Fibroblast of peridontal ligament (primary cell): ENCODE data around the gene KLLN.
A peak's percentile ranks its signal among the peaks of the same experiment; 100 is the strongest.
"Not testable (repeated sequence)": the region's sequence is repeated elsewhere in the genome, so short reads cannot be mapped to it uniquely, and the experiment has no call there.

Source experiments
- DNase-seq: peaks from one replicate; pipeline ENCODE4 v3.0.0-alpha.2; 2010; ENCODE audit errors: extremely low read depth

Gene KLLN, protein sequence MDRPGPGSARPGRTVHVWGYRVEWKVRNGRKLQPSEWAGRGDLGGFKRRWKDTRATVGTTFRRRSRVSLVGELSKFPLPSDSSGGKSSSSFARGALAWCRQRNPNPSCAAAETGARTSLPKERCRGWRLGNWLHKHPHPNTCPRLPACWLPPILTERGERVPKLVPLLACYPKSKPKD

DNA sequence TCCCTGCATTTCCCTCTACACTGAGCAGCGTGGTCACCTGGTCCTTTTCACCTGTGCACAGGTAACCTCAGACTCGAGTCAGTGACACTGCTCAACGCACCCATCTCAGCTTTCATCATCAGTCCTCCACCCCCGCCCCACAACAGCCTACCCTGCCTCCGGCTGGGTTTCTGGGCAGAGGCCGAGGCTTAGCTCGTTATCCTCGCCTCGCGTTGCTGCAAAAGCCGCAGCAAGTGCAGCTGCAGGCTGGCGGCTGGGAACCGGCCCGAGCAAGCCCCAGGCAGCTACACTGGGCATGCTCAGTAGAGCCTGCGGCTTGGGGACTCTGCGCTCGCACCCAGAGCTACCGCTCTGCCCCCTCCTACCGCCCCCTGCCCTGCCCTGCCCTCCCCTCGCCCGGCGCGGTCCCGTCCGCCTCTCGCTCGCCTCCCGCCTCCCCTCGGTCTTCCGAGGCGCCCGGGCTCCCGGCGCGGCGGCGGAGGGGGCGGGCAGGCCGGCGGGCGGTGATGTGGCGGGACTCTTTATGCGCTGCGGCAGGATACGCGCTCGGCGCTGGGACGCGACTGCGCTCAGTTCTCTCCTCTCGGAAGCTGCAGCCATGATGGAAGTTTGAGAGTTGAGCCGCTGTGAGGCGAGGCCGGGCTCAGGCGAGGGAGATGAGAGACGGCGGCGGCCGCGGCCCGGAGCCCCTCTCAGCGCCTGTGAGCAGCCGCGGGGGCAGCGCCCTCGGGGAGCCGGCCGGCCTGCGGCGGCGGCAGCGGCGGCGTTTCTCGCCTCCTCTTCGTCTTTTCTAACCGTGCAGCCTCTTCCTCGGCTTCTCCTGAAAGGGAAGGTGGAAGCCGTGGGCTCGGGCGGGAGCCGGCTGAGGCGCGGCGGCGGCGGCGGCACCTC lies at the start of gene KLLN, which contains the start of gene PTEN:
Gene KLLN, minus strand, starts transcription at position 481 of the 891 bp plus-strand sequence. CDS start 1,046 bp downstream, outside the sequence.
Gene PTEN, plus strand, starts transcription at position 573 of the 891 bp plus-strand sequence. CDS start 845 bp downstream, outside the sequence.
- peak; percentile 91 for DNase-seq

DNA sequence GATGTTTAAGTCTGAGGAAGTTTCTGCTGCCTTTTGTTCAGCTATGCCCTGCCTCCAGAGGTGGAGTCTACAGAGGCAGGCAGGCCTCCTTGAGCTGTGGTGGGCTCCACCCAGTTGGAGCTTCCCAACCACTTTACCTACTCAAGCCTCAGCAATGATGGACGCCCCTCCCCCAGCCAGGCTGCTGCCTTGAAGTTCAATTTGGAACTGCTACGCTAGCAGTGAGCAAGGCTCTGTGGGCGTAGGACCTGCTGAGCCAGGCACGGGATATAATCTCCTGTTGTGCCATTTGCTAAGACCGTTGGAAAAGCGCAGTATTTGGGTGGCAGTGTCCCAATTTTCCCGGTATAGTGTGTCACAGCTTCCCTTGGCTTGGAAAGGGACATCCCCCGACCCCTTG lies 40.1 kb upstream of the KLLN start:
- not testable (repeated sequence) for DNase-seq

DNA sequence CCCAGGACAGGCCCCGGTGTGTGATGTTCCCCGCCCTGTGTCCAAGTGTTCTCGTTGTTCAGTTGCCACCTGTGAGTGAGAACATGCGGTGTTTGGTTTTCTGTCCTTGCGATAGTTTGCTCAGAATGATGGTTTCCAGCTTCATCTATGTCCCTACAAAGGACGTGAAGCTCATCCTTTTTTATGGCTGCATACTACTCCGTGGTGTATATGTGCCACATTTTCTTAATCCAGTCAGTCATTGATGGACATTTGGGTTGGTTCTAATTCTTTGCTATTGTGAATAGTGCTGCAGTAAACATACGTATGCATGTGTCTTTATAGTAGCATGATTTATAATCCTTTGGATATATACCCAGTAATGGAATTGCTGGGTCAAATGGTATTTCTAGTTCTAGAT lies 34.6 kb upstream of the KLLN start:
- not testable (repeated sequence) for DNase-seq

DNA sequence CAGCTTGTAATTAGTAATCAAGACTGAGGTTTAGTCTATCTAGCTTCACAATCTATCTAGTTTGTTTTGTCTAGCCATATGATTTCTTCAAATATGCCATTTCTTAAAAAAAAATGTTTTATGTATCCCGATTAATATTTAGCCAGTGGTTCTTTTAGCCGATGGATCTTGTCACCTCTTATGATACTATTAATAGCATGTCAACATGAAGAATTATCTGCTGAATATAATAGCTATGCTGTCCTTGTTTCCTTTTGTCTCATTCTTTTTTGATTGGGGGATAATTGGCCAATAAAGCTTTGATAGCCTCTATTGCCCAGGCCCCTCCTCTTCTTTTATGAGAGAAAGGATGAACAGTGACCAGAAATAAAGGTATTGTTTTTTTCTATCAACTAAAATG lies 32.9 kb upstream of the KLLN start:
- no peak for DNase-seq

DNA sequence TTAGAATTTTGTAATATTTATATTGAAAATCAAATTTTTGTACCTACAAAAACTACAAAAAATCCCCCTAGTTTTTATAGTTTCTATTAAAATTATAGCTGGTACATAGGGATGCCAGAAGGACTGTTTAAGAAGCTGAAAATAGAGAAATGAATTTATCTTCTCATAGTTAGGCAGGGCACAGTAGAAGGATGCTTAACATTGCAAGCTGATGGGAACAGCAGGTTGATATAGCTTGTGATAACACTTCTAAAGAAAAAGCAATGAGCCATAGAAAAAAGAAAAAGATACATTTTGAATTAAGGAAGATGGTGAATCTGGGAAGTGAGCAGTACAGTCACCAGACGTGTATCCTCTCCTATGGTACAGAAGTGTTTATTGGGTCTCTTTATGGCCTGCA lies 32.1 kb upstream of the KLLN start:
- DNase-seq: no peak

DNA sequence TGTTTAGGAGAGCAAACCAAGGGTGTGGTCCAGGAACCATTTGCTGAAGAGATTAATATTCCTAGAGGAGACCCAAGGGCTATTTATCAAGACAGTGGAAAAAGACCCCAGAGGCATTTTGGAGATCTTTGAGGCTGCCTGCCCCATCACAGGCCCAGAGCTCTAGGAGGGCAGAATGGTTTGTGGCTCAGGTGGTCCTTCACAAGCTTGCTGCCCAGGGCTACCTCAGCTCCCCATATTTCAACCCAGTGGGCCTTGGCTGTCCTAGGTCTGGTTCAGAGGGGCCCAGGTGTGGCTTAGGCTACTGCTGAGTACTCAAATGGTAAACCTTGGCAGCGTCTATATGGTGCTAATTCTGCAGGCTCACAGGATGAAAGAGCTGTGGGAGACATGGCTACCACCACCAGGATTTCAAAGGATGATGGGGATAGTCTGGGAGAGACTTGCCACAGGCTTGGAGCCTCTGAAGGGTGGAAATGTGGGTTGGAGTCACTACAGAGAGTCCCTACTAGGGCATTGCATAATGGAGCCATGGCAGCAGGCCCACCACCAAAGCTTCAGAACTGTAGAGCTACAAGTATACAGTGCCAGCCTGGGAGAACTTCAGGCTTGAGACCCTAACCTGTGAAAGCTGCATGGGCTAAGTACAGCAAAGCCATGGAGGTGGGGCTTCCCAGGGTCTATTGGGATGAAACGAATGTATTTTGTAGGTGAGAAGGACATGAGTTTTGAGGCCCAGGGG lies 24.4 kb upstream of the KLLN start:
- DNase-seq: no peak

DNA sequence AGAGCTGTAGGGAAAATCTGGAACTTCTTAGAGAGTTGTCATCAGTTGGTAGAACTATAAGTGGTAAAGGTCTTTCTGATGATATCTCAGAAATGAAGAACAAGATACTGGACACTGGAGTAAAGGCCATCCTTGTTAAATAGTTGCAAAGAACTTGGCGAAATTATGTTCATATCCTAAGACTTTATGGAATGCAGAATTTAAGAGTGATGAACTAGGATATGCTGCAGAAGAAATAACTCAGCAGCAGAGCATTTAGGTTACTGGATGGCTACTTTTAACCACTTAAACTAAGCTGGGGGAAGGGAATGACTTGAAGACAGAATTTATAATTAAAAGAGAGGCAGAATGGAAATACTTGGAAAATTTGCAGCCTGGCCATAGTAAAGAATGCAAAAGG lies 23.8 kb upstream of the KLLN start:
- DNase-seq: no peak

DNA sequence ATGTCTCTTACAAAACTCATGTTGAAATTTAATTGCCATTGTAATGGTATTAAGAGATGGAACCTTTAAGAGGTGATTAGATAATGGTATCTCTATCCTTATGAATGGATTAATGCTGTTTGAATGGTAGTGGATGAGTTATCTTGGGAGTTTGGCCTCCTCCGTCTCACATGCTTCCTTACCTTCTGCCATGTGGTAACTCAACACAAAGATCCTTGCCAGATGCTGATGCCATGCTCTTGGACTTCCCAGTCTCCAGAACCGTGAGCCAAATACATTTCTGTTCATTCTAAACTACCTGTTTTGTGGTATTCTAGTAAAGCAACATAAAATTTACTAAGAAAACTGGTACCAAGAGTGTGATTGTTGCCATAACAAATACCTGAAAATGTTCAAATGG lies 23.3 kb upstream of the KLLN start:
- DNase-seq: no peak

DNA sequence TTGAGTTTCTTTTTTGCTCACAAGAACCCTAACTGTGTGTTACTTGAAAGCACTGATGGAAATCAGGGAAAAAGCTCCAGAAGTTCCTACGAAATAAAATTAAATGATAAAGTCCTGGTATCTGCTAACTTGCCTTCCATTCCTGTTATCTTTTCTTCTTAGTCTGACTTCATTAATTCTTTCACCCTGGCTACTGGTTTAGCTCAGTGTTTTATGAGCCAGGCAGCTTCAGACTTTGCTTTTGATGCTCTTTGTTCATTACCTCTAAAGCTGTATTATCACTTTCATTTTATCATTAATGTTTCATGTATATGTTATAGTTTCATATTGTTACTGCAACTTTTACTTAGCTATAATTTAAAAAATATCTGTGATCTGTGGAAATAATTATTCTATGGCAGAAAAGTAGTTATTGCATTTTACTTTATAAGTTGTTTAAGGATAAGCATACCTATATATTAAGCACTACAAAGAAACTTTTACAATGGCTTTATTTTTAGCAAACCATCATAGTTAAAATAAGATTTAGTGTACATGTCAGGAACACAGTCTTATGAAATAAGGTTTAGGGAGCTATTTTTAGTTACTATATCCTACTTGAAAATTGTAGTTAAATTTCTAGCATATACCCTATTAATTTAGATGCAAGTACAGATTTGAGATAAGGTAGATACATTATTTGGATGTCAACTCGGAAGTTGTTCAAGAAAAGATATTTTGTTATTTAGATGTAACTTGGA lies 19.4 kb upstream of the KLLN start:
- DNase-seq: no peak

DNA sequence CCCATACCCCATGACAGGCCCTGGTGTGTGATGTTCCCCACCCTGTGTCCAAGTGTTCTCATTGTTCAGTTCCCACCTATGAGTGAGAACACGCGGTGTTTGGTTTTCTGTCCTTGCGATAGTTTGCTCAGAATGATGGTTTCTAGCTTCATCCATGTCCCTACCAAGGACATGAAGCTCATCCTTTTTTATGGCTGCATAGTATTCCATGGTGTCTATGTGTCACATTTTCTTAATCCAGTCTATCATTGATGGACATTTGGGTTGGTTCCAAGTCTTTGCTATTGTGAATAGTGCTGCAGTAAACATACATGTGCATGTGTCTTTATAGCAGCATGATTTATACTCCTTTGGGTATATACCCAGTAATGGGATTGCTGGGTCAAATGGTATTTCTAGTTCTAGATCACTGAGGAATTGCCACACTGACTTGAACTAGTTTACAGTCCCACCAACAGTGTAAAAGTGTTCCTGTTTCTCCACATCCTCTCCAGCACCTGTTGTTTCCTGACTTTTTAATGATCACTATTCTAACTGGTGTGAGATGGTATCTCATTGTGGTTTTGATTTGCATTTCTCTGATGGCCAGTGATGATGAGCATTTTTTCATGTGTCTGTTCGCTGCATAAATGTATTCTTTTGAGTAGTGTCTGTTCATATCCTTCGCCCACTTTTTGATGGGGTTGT lies 18.2 kb upstream of the KLLN start:
- not testable (repeated sequence) for DNase-seq

DNA sequence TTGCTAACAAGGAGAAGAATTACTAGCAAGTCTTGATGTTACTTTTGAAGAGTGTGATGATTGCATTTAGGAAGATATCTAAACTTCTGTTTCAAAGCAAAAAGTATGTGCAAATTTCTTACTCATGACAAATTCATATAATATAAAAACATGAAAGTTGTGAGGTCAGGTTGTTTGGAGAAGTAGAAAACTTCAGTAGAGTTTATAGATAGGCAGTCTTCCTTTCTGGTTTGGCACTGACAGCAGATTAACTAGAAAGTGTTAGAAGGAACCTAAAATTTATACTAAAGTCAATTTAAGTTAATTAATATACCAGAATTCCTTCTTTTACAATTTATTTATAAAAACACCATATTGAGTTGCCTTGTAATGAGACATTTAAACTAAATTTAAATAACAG lies 17.0 kb upstream of the KLLN start:
- no peak for DNase-seq

DNA sequence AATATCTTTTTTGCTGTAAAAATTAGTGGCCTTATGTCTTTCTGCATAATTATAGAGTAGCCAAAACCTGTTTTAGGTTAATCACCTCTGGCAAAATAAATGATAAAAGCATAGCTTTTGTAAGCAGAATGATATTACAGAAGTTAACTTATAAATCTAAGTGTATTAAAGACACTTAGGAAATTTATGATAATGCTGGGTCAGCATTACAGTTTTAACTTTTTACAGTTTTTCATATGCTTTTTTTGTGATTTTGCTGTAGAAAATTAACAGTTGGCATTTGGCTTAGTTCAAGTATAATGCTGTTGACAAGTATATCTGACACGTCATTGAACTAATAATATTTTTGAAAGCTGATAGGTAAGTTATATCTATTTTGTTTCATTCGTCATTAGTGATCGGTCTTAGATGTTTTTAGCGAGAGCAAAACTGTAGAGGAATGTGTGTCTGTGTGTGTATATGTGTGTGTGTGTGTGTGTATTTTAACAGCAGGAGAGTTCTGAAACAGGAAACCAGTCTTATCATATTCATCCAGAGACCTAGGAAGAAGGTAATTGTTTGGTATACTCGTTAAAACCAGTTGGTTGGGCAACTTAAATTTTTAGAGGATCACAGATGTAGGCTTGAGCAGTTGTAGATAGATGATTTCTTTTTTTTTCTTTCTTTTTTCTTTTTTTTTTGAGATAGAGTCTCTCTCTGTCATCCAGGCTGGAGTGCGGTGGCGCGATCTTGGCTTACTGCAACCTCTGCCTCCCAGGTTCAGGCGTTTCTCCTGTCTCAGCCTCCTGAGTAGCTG lies 15.5 kb upstream of the KLLN start:
- no peak for DNase-seq

DNA sequence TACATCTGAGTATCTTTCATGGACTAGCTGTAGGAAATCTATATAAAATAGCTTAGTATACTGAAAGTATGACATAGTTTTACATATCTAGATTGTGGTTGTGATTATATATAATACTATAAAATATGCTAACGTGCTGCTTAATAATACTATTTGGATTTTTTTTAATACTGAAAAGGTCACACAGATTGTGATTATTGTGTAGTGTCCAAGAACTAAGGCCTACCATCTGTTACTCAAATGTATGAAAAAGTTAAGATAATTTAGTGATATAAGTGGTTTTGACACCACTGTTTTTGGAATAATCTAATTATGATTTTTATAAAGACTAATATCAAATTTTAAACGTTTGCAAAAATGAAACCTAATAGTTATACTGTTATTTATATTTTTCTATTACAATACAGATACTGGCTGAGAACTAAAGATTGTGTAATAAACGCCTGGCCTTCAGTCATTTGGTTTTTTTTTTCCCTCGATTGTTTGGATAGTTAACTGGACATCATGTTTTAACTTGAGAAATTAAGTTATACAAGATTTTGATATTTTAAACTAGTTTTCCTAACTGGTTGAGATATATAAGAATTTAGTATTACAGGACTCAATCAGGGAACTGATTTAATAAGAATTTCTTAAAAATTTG lies 12.7 kb upstream of the KLLN start:
- no peak for DNase-seq

DNA sequence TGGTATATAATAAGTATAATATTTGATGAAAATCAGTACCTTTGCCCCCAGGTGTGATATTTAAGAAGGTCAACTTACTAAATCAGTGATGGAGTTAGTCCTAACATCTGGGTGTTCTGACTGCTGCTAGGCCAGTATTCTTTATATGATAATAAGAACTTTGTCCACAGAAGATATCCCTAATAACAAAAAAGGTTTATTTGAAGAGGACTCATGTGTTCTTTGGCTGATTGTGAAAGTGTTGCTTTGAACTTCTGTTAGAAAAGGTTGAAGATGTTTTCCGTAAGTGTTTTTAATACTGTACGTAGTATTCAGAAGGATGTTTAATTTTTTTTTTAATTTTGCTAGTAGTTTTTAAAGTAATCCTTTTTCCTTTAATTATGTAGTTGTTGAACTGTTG lies 10.3 kb upstream of the KLLN start:
- DNase-seq: no peak

DNA sequence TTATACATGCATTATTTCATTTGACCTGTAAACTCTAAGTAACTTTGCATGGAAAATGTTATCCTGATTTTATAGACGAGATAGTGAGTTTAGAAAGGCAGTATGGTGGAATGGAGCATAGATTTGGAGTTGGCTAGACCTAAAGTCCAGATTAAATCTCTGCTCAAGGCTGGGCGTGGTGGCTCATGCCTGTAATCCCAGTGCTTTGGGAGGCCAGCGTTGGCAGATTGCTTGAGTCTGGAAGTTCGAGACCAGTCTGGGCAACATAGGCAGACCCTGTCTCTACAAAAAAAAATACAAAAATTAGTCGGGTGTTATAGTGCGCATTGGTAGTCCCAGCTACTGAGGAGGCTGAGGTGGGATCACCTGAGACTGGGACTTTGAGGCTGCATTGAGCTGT lies 9.5 kb upstream of the KLLN start:
- DNase-seq: no peak

DNA sequence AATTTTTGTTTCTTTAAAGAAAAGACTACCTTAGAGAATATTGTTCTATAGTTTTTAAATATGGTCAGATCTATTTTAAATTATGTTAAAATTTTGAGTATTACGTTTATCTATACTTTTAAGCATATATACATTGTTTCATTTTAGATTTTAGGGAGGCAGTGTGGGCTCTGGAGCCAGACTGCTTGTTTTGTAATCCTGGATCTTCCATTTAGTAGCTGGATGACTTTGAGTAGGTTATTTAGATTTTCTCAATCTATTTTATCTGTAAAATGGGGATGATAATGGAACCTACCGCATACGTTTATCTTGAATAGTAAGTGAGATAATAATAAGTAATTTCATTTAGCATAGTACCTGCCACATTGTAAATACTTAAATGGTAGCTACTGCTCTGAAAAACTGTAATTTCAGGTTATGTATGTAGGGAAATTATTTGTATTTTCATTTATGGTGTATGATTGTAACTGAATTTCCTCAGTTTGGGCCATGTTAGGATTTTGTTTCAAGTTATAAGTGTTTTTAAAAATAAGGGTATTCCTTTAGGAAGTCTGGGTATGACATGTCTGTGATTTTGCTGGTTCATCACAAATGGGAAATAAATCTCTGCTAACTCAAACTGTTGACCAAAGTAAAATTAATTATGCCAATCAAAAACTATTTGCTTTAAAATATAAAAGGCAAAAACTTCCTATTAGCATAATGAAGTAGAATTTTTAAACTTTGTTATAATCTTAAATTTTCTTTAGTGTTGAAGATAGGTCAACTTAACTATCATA lies 6.6 kb upstream of the KLLN start:
- DNase-seq: no peak

DNA sequence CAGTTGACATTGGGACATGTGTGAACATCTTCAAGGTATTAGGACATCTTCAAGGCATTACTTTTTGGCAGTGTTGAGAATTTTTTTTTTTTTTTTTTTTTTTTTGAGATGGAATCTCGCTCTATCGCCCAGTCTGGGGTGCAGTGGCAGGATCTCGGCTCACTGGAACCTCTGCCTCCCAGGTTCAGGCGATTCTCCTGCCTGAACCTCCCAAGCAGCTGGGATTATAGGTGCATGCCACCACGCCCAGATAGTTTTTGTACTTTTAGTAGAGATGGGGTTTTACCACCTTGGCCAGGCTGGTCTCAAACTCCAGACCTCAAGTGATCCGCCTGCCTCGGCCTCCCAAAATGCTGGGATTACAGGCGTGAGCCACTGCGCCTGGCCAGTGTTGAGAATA lies 5.8 kb upstream of the KLLN start:
- not testable (repeated sequence) for DNase-seq

DNA sequence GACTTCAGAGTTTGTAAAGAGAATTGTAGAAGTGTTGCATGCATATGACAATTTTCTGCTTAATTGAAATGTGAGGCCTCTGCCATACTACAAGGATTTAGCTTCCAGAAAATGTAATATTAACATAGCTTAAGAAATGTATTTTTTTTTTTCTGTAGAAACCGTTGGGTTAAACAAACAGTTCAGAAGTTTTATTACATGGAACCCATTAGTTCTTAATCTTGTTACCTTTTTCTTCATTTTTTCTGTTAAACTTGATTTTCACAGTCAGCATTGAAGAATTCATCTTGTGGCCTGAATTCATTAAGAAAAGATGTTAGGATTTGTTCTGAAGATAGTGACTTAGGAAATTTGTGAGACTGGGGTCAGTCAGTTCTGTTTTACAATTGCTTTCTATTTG lies 4.9 kb upstream of the KLLN start:
- peak; percentile 22 for DNase-seq

DNA sequence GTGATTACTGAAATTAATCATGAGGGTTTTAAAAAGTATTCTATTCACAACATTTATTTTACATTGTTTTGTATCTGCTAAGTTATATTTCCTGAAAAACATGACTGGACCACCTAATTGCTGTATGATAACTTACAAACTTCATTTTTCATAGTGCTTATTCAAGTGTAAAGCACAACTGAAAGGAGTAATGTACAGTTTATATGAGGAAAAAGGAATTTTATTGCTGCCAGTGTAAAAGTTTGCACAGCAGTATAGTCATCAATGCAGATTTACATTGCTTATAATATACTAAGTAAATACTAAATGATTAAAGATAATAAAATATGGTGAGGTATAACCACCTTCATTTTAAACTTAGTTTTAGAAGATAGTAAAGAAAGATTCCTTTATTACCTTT lies 4.1 kb upstream of the KLLN start:
- peak; percentile 13 for DNase-seq
